Natural killer cell (primary cell): ENCODE results near the gene GMPR. TPM values are rescaled to one million over a fixed set of nuclear protein-coding genes. Genes with fewer than 3 reads are reported as not detected.

Experiments used
- ATAC-seq, 3 donors: fragments of 150-1000 bp in 2 of 3; fragments of 200-7000 bp in 1 of 3; cut with Tn5 transposase; 1 replicate in 1 of 3; 2 replicates in 2 of 3; pipeline ENCODE4 v1.10.0; 2021; ENCODE audit warnings: mild to moderate bottlenecking in 2 of 3, moderate library complexity in 2 of 3
- DNase-seq, 2 donors: peaks; one replicate each; pipeline versions ENCODE4 v3.0.0 to v3.0.0-alpha.2; 2013 to 2021; ENCODE audit warnings: mixed read lengths in 1 of 2
- H3K27ac ChIP-seq: one replicate; pipeline ENCODE4 v1.5.1; 2013; ENCODE audit warnings: mild to moderate bottlenecking, low read length
- H3K27me3 ChIP-seq: one replicate; pipeline ENCODE4 v1.6.1; 2013; ENCODE audit warnings: low read length; ENCODE audit not compliant: control insufficient read depth, insufficient read depth
- H3K36me3 ChIP-seq: one replicate; pipeline ENCODE4 v1.6.1; 2013; ENCODE audit warnings: low read length; ENCODE audit not compliant: control insufficient read depth, insufficient read depth
- H3K4me1 ChIP-seq: one replicate; pipeline ENCODE4 v1.6.1; 2013; ENCODE audit warnings: low read length; ENCODE audit not compliant: control insufficient read depth, insufficient read depth
- H3K4me3 ChIP-seq: one replicate; pipeline ENCODE4 v1.5.1; 2013; ENCODE audit warnings: low read length
- H3K9me3 ChIP-seq: one replicate; pipeline ENCODE4 v1.6.1; 2013; ENCODE audit warnings: low read length; ENCODE audit not compliant: control insufficient read depth, insufficient read depth
- H3K27ac Mint-ChIP-seq, 2 donors: one replicate each; pipeline ENCODE4 v1.8.0; 2022; ENCODE audit warnings: mild to moderate bottlenecking in 2 of 2, mixed read lengths in 2 of 2, moderate library complexity in 1 of 2
- H3K27me3 Mint-ChIP-seq, 2 donors: one replicate each; pipeline ENCODE4 v1.8.0; 2022; ENCODE audit warnings: low read depth in 2 of 2, mixed read lengths in 2 of 2
- H3K36me3 Mint-ChIP-seq: one replicate; pipeline ENCODE4 v1.8.0; 2022; ENCODE audit warnings: mixed read lengths
- H3K4me1 Mint-ChIP-seq, 2 donors: one replicate each; pipeline ENCODE4 v1.8.0; 2022; ENCODE audit warnings: mixed read lengths in 2 of 2
- H3K4me3 Mint-ChIP-seq: one replicate; pipeline ENCODE4 v1.8.0; 2022; ENCODE audit warnings: mild to moderate bottlenecking, moderate library complexity, mixed read lengths
- H3K9me3 Mint-ChIP-seq, 2 donors: one replicate each; pipeline ENCODE4 v1.8.0; 2022; ENCODE audit warnings: mixed read lengths in 2 of 2
- WGBS: methylation state at CpG from one replicate; pipeline ENCODE4 v1.1.7; 2013; ENCODE audit warnings: missing lambda C conversion rate; ENCODE audit not compliant: insufficient coverage; 5-methylcytosine and 5-hydroxymethylcytosine counted together
- intact Hi-C: fragments of 100-400 bp; cut with micrococcal nuclease; formaldehyde crosslinking; loops from one replicate; pipeline ENCODE4 v1.14.2; 2022
- total RNA-seq, 4 donors: library from RNA; stranded (reverse); fragments of 120-200 nt in 1 of 4; gene quantifications; one replicate each; pipeline versions ENCODE4 v1.2.3 to v1.2.4, GENCODE V29; 2013 to 2022
- TF ChIP-seq, protein P1 (sequence below): fragments of 200-600 bp; IDR thresholded peaks from one replicate; pipeline ENCODE4 v1.8.0; 2022; ENCODE audit warnings: antibody characterized with exemption

Gene GMPR
- total RNA-seq, 3 donors from 2014 or later (not counting 1 experiment from before 2014, with no cell fraction given) = 0.95 to 3.4 (median 3.2) TPM

DNA sequence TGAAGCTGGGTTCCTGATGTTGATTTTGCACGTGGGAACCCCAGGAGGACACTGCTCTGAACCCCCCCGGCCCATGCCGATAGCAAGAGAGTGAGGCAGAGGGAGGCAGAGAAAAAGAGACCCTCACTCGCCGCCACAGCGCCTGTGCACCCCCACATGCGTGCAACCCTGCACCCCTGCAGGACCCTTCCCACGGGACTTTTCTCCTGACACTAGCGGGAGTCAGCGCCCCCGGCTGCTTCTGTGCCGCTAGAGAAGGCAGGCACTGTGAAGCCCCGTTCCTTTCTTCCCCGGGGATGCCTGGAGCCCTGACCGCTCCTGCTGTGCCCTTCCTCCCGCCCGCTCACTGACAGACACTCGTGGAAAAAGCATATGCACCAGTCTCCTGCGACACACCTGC is 67.4 kb downstream of the GMPR start:
- H3K27ac ChIP-seq = no peak overlapping the region
- peaks cover 5% of the 10 kb centered on the region for H3K36me3 ChIP-seq
- WGBS = 86% methylated on average over 19 of the region's 19 CpGs
- intact Hi-C loops = no loop called here
- no peak overlapping the region for H3K4me3 ChIP-seq
- ATAC-seq = no peak
- no peak overlapping the region for H3K4me3 Mint-ChIP-seq
- TF ChIP-seq, protein P1, sequence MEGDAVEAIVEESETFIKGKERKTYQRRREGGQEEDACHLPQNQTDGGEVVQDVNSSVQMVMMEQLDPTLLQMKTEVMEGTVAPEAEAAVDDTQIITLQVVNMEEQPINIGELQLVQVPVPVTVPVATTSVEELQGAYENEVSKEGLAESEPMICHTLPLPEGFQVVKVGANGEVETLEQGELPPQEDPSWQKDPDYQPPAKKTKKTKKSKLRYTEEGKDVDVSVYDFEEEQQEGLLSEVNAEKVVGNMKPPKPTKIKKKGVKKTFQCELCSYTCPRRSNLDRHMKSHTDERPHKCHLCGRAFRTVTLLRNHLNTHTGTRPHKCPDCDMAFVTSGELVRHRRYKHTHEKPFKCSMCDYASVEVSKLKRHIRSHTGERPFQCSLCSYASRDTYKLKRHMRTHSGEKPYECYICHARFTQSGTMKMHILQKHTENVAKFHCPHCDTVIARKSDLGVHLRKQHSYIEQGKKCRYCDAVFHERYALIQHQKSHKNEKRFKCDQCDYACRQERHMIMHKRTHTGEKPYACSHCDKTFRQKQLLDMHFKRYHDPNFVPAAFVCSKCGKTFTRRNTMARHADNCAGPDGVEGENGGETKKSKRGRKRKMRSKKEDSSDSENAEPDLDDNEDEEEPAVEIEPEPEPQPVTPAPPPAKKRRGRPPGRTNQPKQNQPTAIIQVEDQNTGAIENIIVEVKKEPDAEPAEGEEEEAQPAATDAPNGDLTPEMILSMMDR = no peak
- H3K27ac Mint-ChIP-seq = no peak overlapping the region
- DNase-seq = no peak
- no peaks in the 10 kb centered on the region for H3K9me3 ChIP-seq
- H3K9me3 Mint-ChIP-seq = no peaks in the 10 kb centered on the region
- no peaks in the 10 kb centered on the region for H3K4me1 ChIP-seq
- no peaks in the 10 kb centered on the region for H3K36me3 Mint-ChIP-seq
- no peaks in the 10 kb centered on the region for H3K27me3 ChIP-seq
- no peaks in the 10 kb centered on the region for H3K4me1 Mint-ChIP-seq
- H3K27me3 Mint-ChIP-seq = no peaks in the 10 kb centered on the region

DNA sequence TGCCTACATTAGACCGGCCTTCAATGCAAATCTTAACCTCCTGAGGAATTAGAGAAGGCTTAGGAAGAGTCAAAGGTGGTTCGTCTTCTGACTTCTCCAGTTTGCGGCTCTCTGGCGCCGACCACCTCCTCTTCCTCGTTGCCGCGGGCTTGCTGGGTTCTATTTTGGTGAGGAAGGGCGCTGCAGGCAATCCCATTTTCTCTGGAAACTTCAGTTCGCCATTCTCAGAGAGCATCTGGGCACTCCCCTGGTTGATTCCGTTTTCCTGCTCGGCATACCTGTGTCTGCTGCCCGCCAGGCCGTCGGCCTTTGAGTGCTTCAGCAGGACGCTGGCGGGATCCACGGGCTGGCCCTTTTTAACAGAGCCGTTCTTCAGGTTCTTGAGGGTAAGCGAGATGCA is 67.9 kb downstream of the GMPR start:
- no peaks in the 10 kb centered on the region for H3K9me3 Mint-ChIP-seq
- H3K4me3 Mint-ChIP-seq = no peak overlapping the region
- no peaks in the 10 kb centered on the region for H3K9me3 ChIP-seq
- no peak overlapping the region for H3K27ac ChIP-seq
- ATAC-seq (no peak), DNase-seq (no peak)
- H3K4me1 Mint-ChIP-seq = no peaks in the 10 kb centered on the region
- TF ChIP-seq, protein P1 = no peak
- H3K36me3 Mint-ChIP-seq = no peaks in the 10 kb centered on the region
- H3K27me3 Mint-ChIP-seq = no peaks in the 10 kb centered on the region
- peaks cover 5% of the 10 kb centered on the region for H3K36me3 ChIP-seq
- no peak overlapping the region for H3K27ac Mint-ChIP-seq
- no peaks in the 10 kb centered on the region for H3K27me3 ChIP-seq
- 90% methylated on average over 20 of the region's 20 CpGs for WGBS
- no peaks in the 10 kb centered on the region for H3K4me1 ChIP-seq
- intact Hi-C loops = no loop called here
- H3K4me3 ChIP-seq = no peak overlapping the region

DNA sequence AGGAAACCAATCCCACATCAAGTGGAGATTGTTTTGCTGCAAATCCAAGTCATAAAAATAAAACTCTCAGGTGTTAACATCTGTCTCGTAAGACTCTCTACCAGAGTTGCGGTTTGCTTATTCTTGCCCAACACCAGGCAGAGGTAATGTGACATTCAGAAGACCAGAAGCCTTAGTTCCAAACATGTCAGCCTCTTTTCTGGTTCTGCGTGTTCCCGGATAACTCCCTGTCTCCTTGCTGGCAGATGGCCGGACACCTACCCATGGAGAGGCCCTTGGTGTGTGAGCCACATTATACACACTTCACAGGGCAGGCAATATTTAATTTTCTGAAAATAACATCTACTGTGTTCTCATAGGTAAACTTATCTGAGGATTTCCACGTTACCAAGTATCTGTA is 73.4 kb downstream of the GMPR start:
- Histone ChIP-seq H3K27me3 (no peaks in the 10 kb centered on the region), H3K9me3 (no peaks in the 10 kb centered on the region), H3K4me3 (no peak overlapping the region), H3K4me1 (peaks cover 5% of the 10 kb centered on the region), H3K27ac (no peak overlapping the region), H3K36me3 (no peaks in the 10 kb centered on the region)
- Mint-ChIP-seq H3K9me3 (no peaks in the 10 kb centered on the region), H3K4me3 (no peak overlapping the region), H3K4me1 (peaks cover under 1% of the 10 kb centered on the region in 2 donors), H3K36me3 (no peaks in the 10 kb centered on the region), H3K27ac (no peak overlapping the region), H3K27me3 (no peaks in the 10 kb centered on the region)
- intact Hi-C loops = no loop called here
- 94% methylated on average over 5 of the region's 6 CpGs for WGBS
- TF ChIP-seq, protein P1 = no peak
- ATAC-seq (no peak), DNase-seq (no peak)

DNA sequence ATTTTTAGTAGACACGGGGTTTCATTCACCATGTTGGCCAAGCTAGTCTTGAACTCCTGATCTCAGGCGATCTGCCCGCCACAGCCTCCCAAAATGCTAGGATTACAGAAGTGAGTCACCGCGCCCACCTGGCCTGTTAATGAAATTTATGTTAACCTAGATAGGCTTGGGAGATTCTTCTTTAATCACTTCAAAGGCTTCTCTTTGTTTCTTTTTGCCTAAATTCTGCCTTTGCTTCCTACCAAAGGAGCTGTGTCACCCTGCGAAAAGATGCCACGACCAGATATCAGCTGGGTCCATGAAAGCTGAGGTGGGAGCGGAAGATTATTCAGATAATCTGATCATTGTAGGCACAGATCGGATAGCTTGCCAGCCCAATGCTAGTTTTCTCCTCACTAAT is 75.3 kb downstream of the GMPR start:
- TF ChIP-seq, protein P1 = no peak
- H3K9me3 ChIP-seq = no peaks in the 10 kb centered on the region
- peaks cover 16% of the 10 kb centered on the region for H3K4me1 ChIP-seq
- intact Hi-C loops = no loop called here
- no peak overlapping the region for H3K27ac Mint-ChIP-seq
- H3K4me3 ChIP-seq = no peak overlapping the region
- DNase-seq (no peak), ATAC-seq (no peak)
- no peaks in the 10 kb centered on the region for H3K9me3 Mint-ChIP-seq
- no peaks in the 10 kb centered on the region for H3K27me3 ChIP-seq
- 92% methylated on average over 9 of the region's 9 CpGs for WGBS
- no peaks in the 10 kb centered on the region for H3K27me3 Mint-ChIP-seq
- H3K36me3 ChIP-seq = no peaks in the 10 kb centered on the region
- H3K4me3 Mint-ChIP-seq = no peak overlapping the region
- H3K36me3 Mint-ChIP-seq = no peaks in the 10 kb centered on the region
- no peak overlapping the region for H3K27ac ChIP-seq
- H3K4me1 Mint-ChIP-seq = peaks cover 18 to 20% of the 10 kb centered on the region in 2 donors
